ENCODE results near the gene PARK7. TPM values are rescaled to one million over a fixed set of nuclear protein-coding genes. Genes with fewer than 3 reads are reported as not detected.
"Not testable (repeated sequence)": the region's sequence is repeated elsewhere in the genome, so short reads cannot be mapped to it uniquely, and the experiment has no call there.

PARK7 gene
- total RNA-seq, 1 donor from 2014 or later: 196 TPM

DNA sequence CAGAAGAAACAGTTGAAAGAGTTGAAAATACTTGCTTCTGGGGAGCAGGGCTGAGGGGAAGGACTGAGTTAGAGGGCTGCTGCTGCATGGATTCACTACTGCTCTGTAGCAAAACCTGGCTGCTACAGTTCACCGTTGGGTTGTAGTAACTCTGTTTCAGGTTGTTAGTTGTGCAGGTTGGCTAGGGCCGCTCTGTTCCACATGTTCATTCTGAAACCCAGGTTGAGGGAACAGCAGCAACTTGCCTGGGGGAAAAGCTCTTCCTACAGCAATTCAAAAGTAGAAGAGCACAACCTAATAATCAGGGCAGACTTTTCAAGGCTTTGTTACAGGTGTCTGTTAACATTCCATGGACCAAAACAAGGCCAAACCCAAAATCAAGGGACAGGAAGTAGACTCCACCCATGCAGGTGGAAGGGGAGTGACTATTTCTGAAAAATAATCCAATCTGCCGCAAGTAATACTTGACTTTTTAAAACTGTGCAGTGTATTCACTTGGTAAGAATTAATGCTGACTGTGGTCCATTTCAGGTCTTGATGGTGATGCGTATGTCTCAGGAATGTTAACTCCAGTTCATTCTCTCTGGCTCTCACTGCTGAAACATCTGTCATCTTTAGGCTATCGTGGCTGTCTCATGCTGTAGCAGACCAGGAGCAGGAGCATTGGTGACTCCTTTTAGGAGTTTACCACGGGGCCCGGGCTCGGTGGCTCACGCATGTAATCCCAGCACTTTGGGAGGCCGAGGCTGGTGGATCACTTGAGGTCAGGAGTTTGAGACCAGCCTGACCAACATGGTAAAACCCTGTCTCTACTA lies 5.1 kb upstream of the PARK7 start:
- TF ChIP-seq, protein P1, sequence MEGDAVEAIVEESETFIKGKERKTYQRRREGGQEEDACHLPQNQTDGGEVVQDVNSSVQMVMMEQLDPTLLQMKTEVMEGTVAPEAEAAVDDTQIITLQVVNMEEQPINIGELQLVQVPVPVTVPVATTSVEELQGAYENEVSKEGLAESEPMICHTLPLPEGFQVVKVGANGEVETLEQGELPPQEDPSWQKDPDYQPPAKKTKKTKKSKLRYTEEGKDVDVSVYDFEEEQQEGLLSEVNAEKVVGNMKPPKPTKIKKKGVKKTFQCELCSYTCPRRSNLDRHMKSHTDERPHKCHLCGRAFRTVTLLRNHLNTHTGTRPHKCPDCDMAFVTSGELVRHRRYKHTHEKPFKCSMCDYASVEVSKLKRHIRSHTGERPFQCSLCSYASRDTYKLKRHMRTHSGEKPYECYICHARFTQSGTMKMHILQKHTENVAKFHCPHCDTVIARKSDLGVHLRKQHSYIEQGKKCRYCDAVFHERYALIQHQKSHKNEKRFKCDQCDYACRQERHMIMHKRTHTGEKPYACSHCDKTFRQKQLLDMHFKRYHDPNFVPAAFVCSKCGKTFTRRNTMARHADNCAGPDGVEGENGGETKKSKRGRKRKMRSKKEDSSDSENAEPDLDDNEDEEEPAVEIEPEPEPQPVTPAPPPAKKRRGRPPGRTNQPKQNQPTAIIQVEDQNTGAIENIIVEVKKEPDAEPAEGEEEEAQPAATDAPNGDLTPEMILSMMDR (IDR thresholded peaks at IDR 0.05; ENCODE audit: partially characterized antibody, unreplicated experiment): no peak
- Mint-ChIP-seq H3K9me3 (ENCODE audit: unreplicated experiment) (peaks cover 6% of the 10 kb centered on the region), H3K36me3 (ENCODE audit: unreplicated experiment) (no peaks in the 10 kb centered on the region), H3K27ac (ENCODE audit: unreplicated experiment) (no peak overlapping the region), H3K4me3 (ENCODE audit: unreplicated experiment) (no peak overlapping the region), H3K4me1 (ENCODE audit: low read depth, unreplicated experiment) (peaks cover 4% of the 10 kb centered on the region), H3K27me3 (ENCODE audit: unreplicated experiment) (peaks cover 4% of the 10 kb centered on the region)
- DNase-seq: no peak

- no peak for DNase-seq
- Mint-ChIP-seq H3K27me3 (ENCODE audit: unreplicated experiment) (no peaks in the 10 kb centered on the region), H3K4me3 (ENCODE audit: unreplicated experiment) (peak overlapping the region; percentile 100), H3K4me1 (ENCODE audit: low read depth, unreplicated experiment) (peaks cover 9% of the 10 kb centered on the region), H3K27ac (ENCODE audit: unreplicated experiment) (peak overlapping the region; percentile 99), H3K36me3 (ENCODE audit: unreplicated experiment) (no peaks in the 10 kb centered on the region), H3K9me3 (ENCODE audit: unreplicated experiment) (peaks cover 2% of the 10 kb centered on the region)
- TF ChIP-seq, protein P1 (IDR thresholded peaks at IDR 0.05; ENCODE audit: partially characterized antibody, unreplicated experiment): no peak
Measured at GRCh38 chr1:7960165-7960564, 1.3 kb upstream of the PARK7 start.

- H3K36me3 Mint-ChIP-seq (ENCODE audit: unreplicated experiment): no peaks in the 10 kb centered on the region
- TF ChIP-seq, protein P1 (IDR thresholded peaks at IDR 0.05; ENCODE audit: partially characterized antibody, unreplicated experiment): no peak
- peak overlapping the region; percentile 99 for H3K27ac Mint-ChIP-seq (ENCODE audit: unreplicated experiment)
- peaks cover 2% of the 10 kb centered on the region for H3K9me3 Mint-ChIP-seq (ENCODE audit: unreplicated experiment)
- no peaks in the 10 kb centered on the region for H3K27me3 Mint-ChIP-seq (ENCODE audit: unreplicated experiment)
- peaks cover 9% of the 10 kb centered on the region for H3K4me1 Mint-ChIP-seq (ENCODE audit: low read depth, unreplicated experiment)
- no peak for DNase-seq
- peak overlapping the region; percentile 100 for H3K4me3 Mint-ChIP-seq (ENCODE audit: unreplicated experiment)
Measured at GRCh38 chr1:7960867-7961215, 670 bp upstream of the PARK7 start.

DNA sequence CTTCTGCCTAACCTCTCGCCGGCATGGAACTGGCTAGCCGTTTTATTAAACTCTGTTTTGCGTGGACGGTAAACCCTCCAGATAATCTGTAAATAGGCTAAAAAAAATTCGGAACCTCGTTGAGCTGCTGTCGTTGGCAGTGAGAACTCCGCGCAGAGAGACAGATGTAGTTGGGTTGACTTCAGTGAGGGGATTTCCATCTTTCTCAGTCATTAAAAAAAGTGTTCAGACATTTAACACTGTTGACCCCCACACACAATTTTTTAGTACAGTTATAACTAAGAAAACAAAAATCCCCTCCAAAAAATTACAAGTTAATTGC lies 464 bp downstream of the PARK7 start:
- peak overlapping the region; percentile 90 for H3K27ac Mint-ChIP-seq (ENCODE audit: unreplicated experiment)
- H3K9me3 Mint-ChIP-seq (ENCODE audit: unreplicated experiment): peaks cover 2% of the 10 kb centered on the region
- no peaks in the 10 kb centered on the region for H3K27me3 Mint-ChIP-seq (ENCODE audit: unreplicated experiment)
- H3K36me3 Mint-ChIP-seq (ENCODE audit: unreplicated experiment): peaks cover 3% of the 10 kb centered on the region
- H3K4me1 Mint-ChIP-seq (ENCODE audit: low read depth, unreplicated experiment): peaks cover 10% of the 10 kb centered on the region
- H3K4me3 Mint-ChIP-seq (ENCODE audit: unreplicated experiment): peak overlapping the region; percentile 97
- no peak for DNase-seq
- TF ChIP-seq, protein P1 (IDR thresholded peaks at IDR 0.05; ENCODE audit: partially characterized antibody, unreplicated experiment): no peak

DNA sequence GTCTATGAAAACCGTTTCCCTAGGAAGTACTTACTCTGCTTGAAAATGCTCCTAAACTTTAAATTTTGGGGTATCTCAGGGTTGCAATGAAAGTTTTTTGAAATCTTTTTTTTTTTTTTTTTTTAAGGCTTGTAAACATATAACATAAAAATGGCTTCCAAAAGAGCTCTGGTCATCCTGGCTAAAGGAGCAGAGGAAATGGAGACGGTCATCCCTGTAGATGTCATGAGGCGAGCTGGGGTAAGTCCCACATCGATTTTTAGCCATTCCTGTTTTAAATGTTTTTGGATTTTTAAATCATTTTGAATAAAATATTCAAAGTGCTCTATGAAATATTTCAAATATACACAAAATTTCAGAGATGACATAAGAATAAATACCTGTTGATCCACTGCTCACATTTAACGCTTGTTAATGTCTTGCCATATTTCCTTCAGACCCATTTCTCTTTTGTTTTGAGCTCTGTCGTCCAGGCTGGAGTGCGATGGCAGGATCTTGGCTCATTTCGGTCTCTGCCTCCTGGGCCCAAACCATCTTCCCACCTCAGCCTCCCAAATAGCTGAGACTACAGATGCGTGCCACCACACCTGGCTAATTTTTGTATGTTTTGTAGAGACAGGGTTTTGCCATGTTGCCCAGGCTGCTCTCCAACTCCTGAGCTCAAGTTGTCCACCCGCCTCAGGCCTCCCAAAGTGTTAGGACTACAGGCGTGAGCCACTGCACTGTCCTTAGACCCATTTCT lies 1.3 kb downstream of the PARK7 start:
- Mint-ChIP-seq H3K4me1 (ENCODE audit: low read depth, unreplicated experiment) (peaks cover 11% of the 10 kb centered on the region), H3K27ac (ENCODE audit: unreplicated experiment) (peak overlapping the region; percentile 90), H3K9me3 (ENCODE audit: unreplicated experiment) (peaks cover 2% of the 10 kb centered on the region), H3K27me3 (ENCODE audit: unreplicated experiment) (no peaks in the 10 kb centered on the region), H3K36me3 (ENCODE audit: unreplicated experiment) (peaks cover 5% of the 10 kb centered on the region), H3K4me3 (ENCODE audit: unreplicated experiment) (peak overlapping the region; percentile 97)
- TF ChIP-seq, protein P1 (IDR thresholded peaks at IDR 0.05; ENCODE audit: partially characterized antibody, unreplicated experiment): no peak
- DNase-seq: no peak

DNA sequence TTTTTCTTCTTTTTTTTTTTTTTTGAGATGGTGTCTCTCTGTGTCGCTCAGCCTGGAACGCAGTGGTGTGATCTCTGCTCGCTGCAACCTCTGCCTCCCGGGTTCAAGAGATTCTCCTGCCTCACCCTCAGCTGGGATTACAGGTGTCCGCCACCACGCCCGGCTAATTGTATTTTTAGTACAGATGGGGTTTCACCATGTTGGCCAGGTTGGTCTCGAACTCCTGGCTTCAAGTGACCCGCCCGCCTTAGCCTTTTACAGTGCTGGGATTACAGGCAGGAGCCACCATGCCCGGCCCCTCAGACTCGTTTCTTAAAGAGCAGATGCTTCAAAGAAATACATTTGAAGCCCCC lies 1.8 kb downstream of the PARK7 start:
- not testable (repeated sequence) for H3K27me3 Mint-ChIP-seq (ENCODE audit: unreplicated experiment); H3K36me3 Mint-ChIP-seq (ENCODE audit: unreplicated experiment); H3K9me3 Mint-ChIP-seq (ENCODE audit: unreplicated experiment); H3K27ac Mint-ChIP-seq (ENCODE audit: unreplicated experiment); H3K4me3 Mint-ChIP-seq (ENCODE audit: unreplicated experiment); DNase-seq
- H3K4me1 Mint-ChIP-seq (ENCODE audit: low read depth, unreplicated experiment): peaks cover 11% of the 10 kb centered on the region

GRCh38 chr1:7963841-7964240 lies 2.3 kb downstream of the PARK7 start:
- H3K27me3 Mint-ChIP-seq (ENCODE audit: unreplicated experiment); H3K9me3 Mint-ChIP-seq (ENCODE audit: unreplicated experiment); H3K4me3 Mint-ChIP-seq (ENCODE audit: unreplicated experiment); H3K27ac Mint-ChIP-seq (ENCODE audit: unreplicated experiment); DNase-seq; H3K36me3 Mint-ChIP-seq (ENCODE audit: unreplicated experiment): not testable (repeated sequence)
- peaks cover 11% of the 10 kb centered on the region for H3K4me1 Mint-ChIP-seq (ENCODE audit: low read depth, unreplicated experiment)

All from glutamatergic neuron (in vitro differentiated cells).